Measurements from ENCODE around the gene WAPL. TPM values are rescaled to one million over a fixed set of nuclear protein-coding genes. Genes with fewer than 3 reads are reported as not detected.

The WAPL gene
- total and polyA plus RNA-seq, 9 of the 15 experiments (the other 6 are each of a cell fraction or from before 2014, with no cell fraction given): 14.3 to 36.4 (median 25.3) TPM

Small RNAs within 50 kb of the gene (small RNA-seq; reads per million reads assigned to genes)
- not detected for gene RNU6-780P

Other genes starting within 250 kb of the WAPL start
- gene GRID1, start 155.0 kb downstream of the WAPL start, total RNA-seq (2014; rRNA removed): 3.4 and 3.8 TPM in 2 replicates
- 0.51 and 0.80 TPM in 2 replicates for gene GRID1, start 155.0 kb downstream of the WAPL start, total RNA-seq (2014; rRNA removed; fragmentation: Illumina TruSeq; extraction: Trizol)
- 1.8 and 2.5 TPM in 2 replicates for gene GRID1, start 155.0 kb downstream of the WAPL start, total RNA-seq (2015; rRNA removed; fragmentation: Illumina TruSeq; extraction: Trizol)
- 7.1 and 7.2 TPM in 2 replicates for gene GRID1, start 155.0 kb downstream of the WAPL start, total RNA-seq (2021)
- gene GRID1, start 155.0 kb downstream of the WAPL start, polyA plus RNA-seq (2011; rRNA removed): 0.01 TPM in 2 replicates
- gene GRID1, start 155.0 kb downstream of the WAPL start, polyA plus RNA-seq (2014; fragmentation: Illumina TruSeq; extraction: Trizol): 1.2 and 4.7 TPM in 2 replicates
- gene GRID1, start 155.0 kb downstream of the WAPL start, polyA plus RNA-seq (2014; fragmentation: Nextera tagmentation; extraction: Ambion mirVana): under 1 TPM; 0.35 to 0.55 TPM
- 3.3 and 5.3 TPM in 2 replicates for gene GRID1, start 155.0 kb downstream of the WAPL start, polyA plus RNA-seq (2014; rRNA removed)
- not detected in 2 replicates for gene OPN4, start 132.8 kb upstream of the WAPL start, total RNA-seq (2014; rRNA removed)
- gene OPN4, start 132.8 kb upstream of the WAPL start, total RNA-seq (2014; rRNA removed; fragmentation: Illumina TruSeq; extraction: Trizol): not detected in 2 replicates
- not detected in 2 replicates for gene OPN4, start 132.8 kb upstream of the WAPL start, total RNA-seq (2015; rRNA removed; fragmentation: Illumina TruSeq; extraction: Trizol)
- gene OPN4, start 132.8 kb upstream of the WAPL start, total RNA-seq (2021): not detected in 2 replicates
- gene OPN4, start 132.8 kb upstream of the WAPL start, polyA plus RNA-seq (2011; rRNA removed): not detected in 2 replicates
- gene OPN4, start 132.8 kb upstream of the WAPL start, polyA plus RNA-seq (2014; fragmentation: Illumina TruSeq; extraction: Trizol): not detected in 2 replicates
- gene OPN4, start 132.8 kb upstream of the WAPL start, polyA plus RNA-seq (2014; fragmentation: Nextera tagmentation; extraction: Ambion mirVana): not detected
- gene OPN4, start 132.8 kb upstream of the WAPL start, polyA plus RNA-seq (2014; rRNA removed): not detected in 2 replicates
- gene LDB3, start 146.7 kb upstream of the WAPL start, total RNA-seq (2014; rRNA removed): not detected in 2 replicates
- not detected in 2 replicates for gene LDB3, start 146.7 kb upstream of the WAPL start, total RNA-seq (2014; rRNA removed; fragmentation: Illumina TruSeq; extraction: Trizol)
- not detected in 2 replicates for gene LDB3, start 146.7 kb upstream of the WAPL start, total RNA-seq (2015; rRNA removed; fragmentation: Illumina TruSeq; extraction: Trizol)
- not detected in 2 replicates for gene LDB3, start 146.7 kb upstream of the WAPL start, total RNA-seq (2021)
- not detected in 2 replicates for gene LDB3, start 146.7 kb upstream of the WAPL start, polyA plus RNA-seq (2011; rRNA removed)
- gene LDB3, start 146.7 kb upstream of the WAPL start, polyA plus RNA-seq (2014; fragmentation: Illumina TruSeq; extraction: Trizol): not detected in 2 replicates
- gene LDB3, start 146.7 kb upstream of the WAPL start, polyA plus RNA-seq (2014; fragmentation: Nextera tagmentation; extraction: Ambion mirVana): not detected
- gene LDB3, start 146.7 kb upstream of the WAPL start, polyA plus RNA-seq (2014; rRNA removed): 0.03 TPM in 1 of 2 replicates, not detected in the other
- gene BMPR1A, start 234.8 kb upstream of the WAPL start, total RNA-seq (2014; rRNA removed): 6.8 and 7.0 TPM in 2 replicates
- 15.3 and 20.0 TPM in 2 replicates for gene BMPR1A, start 234.8 kb upstream of the WAPL start, total RNA-seq (2014; rRNA removed; fragmentation: Illumina TruSeq; extraction: Trizol)
- gene BMPR1A, start 234.8 kb upstream of the WAPL start, total RNA-seq (2015; rRNA removed; fragmentation: Illumina TruSeq; extraction: Trizol): 16.7 and 17.5 TPM in 2 replicates
- gene BMPR1A, start 234.8 kb upstream of the WAPL start, total RNA-seq (2021): 14.2 and 15.6 TPM in 2 replicates
- gene BMPR1A, start 234.8 kb upstream of the WAPL start, polyA plus RNA-seq (2011; rRNA removed): 8.6 and 9.7 TPM in 2 replicates
- gene BMPR1A, start 234.8 kb upstream of the WAPL start, polyA plus RNA-seq (2014; fragmentation: Illumina TruSeq; extraction: Trizol): 8.9 and 9.1 TPM in 2 replicates
- gene BMPR1A, start 234.8 kb upstream of the WAPL start, polyA plus RNA-seq (2014; fragmentation: Nextera tagmentation; extraction: Ambion mirVana): 1 to 10 TPM; 1.6 to 1.9 TPM
- 5.8 and 7.4 TPM in 2 replicates for gene BMPR1A, start 234.8 kb upstream of the WAPL start, polyA plus RNA-seq (2014; rRNA removed)

Measured in K562 (cell line).